OCI-LY7 (cell line): ENCODE measurements around the gene MAP3K1. TPM values are rescaled to one million over a fixed set of nuclear protein-coding genes. Genes with fewer than 3 reads are reported as not detected.

Source experiments
- BruUV-seq: library from RNA; stranded (reverse); fragments of 400-500 nt; replicated peaks from 2 replicates; lab custom pipeline; 2021; lab: Mats Ljungman, UMichigan
- CTCF ChIA-PET: fragments of 300-600 bp; sonication (Branson Sonifier 250); formaldehyde crosslinking; loops from one replicate; lab custom pipeline; 2022; ENCODE audit warnings: antibody characterized with exemption; ENCODE audit not compliant: unreplicated experiment; lab: Charles Lee
- POLR2A ChIA-PET: fragments of 300-600 bp; sonication (Branson Sonifier 250); formaldehyde crosslinking; loops from one replicate; lab custom pipeline; 2022; ENCODE audit warnings: antibody characterized with exemption; lab: Charles Lee
- DNase-seq: peaks from one replicate; pipeline ENCODE4 v3.0.0-alpha.2; 2015; ENCODE audit warnings: low spot score
- H2AFZ ChIP-seq: fragments of 200-600 bp; sonication (generic), shearing (Covaris generic); 2 replicates; pipeline ENCODE4 v1.6.1; 2014; ENCODE audit warnings: mild to moderate bottlenecking, antibody characterized with exemption, low read length, moderate library complexity
- H3K27ac ChIP-seq: fragments of 200-600 bp; sonication (generic); 2 replicates; pipeline ENCODE4 v1.5.1; 2014; ENCODE audit warnings: mixed run types, low read depth, mild to moderate bottlenecking, moderate library complexity, low read length, inconsistent platforms; ENCODE audit not compliant: poor library complexity, severe bottlenecking
- H3K36me3 ChIP-seq: fragments of 200-600 bp; sonication (generic); 2 replicates; pipeline ENCODE4 v1.6.1; 2014; ENCODE audit warnings: mild to moderate bottlenecking, antibody characterized with exemption, low read length, moderate library complexity, mixed read lengths; ENCODE audit not compliant: insufficient read depth
- H3K4me1 ChIP-seq: fragments of 200-600 bp; sonication (generic); 2 replicates; pipeline ENCODE4 v1.5.1; 2014; ENCODE audit warnings: mild to moderate bottlenecking, low read length; ENCODE audit not compliant: insufficient read depth, poor library complexity, severe bottlenecking
- H3K4me2 ChIP-seq: fragments of 200-600 bp; sonication (generic); 2 replicates; pipeline ENCODE4 v1.6.1; 2014; ENCODE audit warnings: mild to moderate bottlenecking, low read length
- H3K4me3 ChIP-seq: fragments of 200-600 bp; sonication (generic); 2 replicates; pipeline ENCODE4 v1.5.1; 2014; ENCODE audit warnings: mild to moderate bottlenecking, low read depth, low read length; ENCODE audit not compliant: poor library complexity, severe bottlenecking
- H3K79me2 ChIP-seq: fragments of 200-600 bp; sonication (generic); 2 replicates; pipeline ENCODE4 v1.6.1; 2016; ENCODE audit warnings: low read depth, mild to moderate bottlenecking, low read length, moderate library complexity, mixed read lengths; ENCODE audit not compliant: insufficient read depth
- H3K9me2 ChIP-seq: fragments of 200-600 bp; sonication (generic); 2 replicates; pipeline ENCODE4 v1.6.1; 2016; ENCODE audit warnings: mild to moderate bottlenecking, low read length, mixed read lengths; ENCODE audit not compliant: insufficient read depth
- H3K9me3 ChIP-seq: fragments of 200-600 bp; sonication (generic); 2 replicates; pipeline ENCODE4 v1.6.1; 2014; ENCODE audit warnings: mild to moderate bottlenecking, mixed run types, low read length, mixed read lengths
- H4K20me1 ChIP-seq: fragments of 200-600 bp; sonication (generic); 2 replicates; pipeline ENCODE4 v1.6.1; 2014; ENCODE audit warnings: mild to moderate bottlenecking, antibody characterized with exemption, low read length, moderate library complexity, mixed read lengths; ENCODE audit not compliant: insufficient read depth
- EZH2phosphoT487 ChIP-seq: fragments of 200-600 bp; sonication (generic); IDR thresholded peaks from 2 replicates; pipeline ENCODE4 v1.6.1; 2018; ENCODE audit warnings: low read depth, borderline replicate concordance, mild to moderate bottlenecking, mixed run types, antibody characterized with exemption, low read length, moderate library complexity, mixed read lengths
- intact Hi-C: fragments of 100-400 bp; cut with micrococcal nuclease; formaldehyde crosslinking; loops from one replicate; pipeline ENCODE4 v1.10.0; 2022; ENCODE audit not compliant: unreplicated experiment
- total RNA-seq, 2 experiments: library from RNA; depleted of rRNA in 1 of 2; stranded (reverse); fragments of >200 nt in 1 of 2; shearing (Covaris generic) in 1 of 2; gene quantifications; 2 replicates each; pipeline ENCODE4 v1.2.3, GENCODE V29; 2014 to 2022
- TF ChIP-seq, protein P1 (sequence below): fragments of 200-600 bp; sonication (generic); conservative IDR thresholded peaks from 2 replicates; pipeline ENCODE4 v1.5.1; 2014; ENCODE audit warnings: mild to moderate bottlenecking, antibody characterized with exemption, low read length, moderate library complexity, mixed read lengths

Gene MAP3K1
- total RNA-seq, 2 experiments from 2014 or later = 29.4 to 29.9 TPM

DNA sequence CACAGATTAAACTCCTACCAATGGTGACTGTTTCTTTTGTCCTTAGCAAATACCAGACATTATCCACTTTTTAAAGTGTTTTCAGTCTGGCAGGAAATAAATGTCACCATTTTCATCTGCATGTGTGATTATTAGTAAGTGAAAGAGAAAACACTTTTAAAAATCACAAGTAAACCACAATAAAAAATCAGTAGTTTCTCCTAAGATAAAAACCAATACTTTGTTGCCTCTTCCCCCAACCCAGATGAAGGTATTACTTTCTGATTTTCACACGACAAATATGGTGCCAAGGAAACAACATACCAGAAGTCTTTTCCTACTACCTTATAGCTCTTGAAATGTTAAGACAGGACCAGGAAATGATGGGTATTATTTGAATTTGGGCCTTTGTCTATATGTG, 11.5 kb upstream of the MAP3K1 start:
- no peaks in the 10 kb centered on the region for H3K79me2 ChIP-seq
- no TSS peak for BruUV-seq
- H4K20me1 ChIP-seq = no peaks in the 10 kb centered on the region
- ChIA-PET CTCF (no interaction called here), POLR2A (interaction anchor here (0.6 to 1.9 kb wide), 3 partner anchors 24 to 214 kb away, joined by 3 to 7 read pairs (median 3); no protein-coding TSS in a partner anchor)
- intact Hi-C loops = no loop called here
- no peak for TF ChIP-seq EZH2phosphoT487
- TF ChIP-seq, protein P1, sequence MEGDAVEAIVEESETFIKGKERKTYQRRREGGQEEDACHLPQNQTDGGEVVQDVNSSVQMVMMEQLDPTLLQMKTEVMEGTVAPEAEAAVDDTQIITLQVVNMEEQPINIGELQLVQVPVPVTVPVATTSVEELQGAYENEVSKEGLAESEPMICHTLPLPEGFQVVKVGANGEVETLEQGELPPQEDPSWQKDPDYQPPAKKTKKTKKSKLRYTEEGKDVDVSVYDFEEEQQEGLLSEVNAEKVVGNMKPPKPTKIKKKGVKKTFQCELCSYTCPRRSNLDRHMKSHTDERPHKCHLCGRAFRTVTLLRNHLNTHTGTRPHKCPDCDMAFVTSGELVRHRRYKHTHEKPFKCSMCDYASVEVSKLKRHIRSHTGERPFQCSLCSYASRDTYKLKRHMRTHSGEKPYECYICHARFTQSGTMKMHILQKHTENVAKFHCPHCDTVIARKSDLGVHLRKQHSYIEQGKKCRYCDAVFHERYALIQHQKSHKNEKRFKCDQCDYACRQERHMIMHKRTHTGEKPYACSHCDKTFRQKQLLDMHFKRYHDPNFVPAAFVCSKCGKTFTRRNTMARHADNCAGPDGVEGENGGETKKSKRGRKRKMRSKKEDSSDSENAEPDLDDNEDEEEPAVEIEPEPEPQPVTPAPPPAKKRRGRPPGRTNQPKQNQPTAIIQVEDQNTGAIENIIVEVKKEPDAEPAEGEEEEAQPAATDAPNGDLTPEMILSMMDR = no peak
- no peak overlapping the region for H2AFZ ChIP-seq
- no peak overlapping the region for H3K27ac ChIP-seq
- no peak overlapping the region for H3K4me2 ChIP-seq
- H3K9me3 ChIP-seq = no peaks in the 10 kb centered on the region
- H3K9me2 ChIP-seq = no peaks in the 10 kb centered on the region
- no peaks in the 10 kb centered on the region for H3K36me3 ChIP-seq
- no peak overlapping the region for H3K4me3 ChIP-seq
- DNase-seq = no peak
- no peaks in the 10 kb centered on the region for H3K4me1 ChIP-seq

DNA sequence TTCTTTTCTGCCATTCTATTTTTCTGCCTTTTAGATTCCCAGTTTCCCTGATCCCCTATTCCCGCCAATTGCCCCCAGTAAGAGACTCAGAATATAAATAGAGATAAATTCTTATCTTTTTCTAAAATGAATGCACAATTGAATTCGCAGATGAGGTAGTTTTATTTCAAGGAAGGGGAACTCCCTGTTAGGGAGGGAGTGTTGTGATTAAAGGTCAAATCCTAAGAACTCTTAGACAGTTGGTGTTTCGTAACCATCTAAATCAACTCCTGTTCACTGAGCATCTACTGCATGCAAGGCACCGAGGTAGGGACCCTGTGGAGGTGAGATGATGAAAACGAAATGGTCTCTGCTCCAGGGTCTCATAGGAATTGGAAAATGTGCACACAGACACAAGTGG, 7.7 kb upstream of the MAP3K1 start:
- H2AFZ ChIP-seq = no peak overlapping the region
- no peak overlapping the region for H3K4me3 ChIP-seq
- DNase-seq = no peak
- H3K9me2 ChIP-seq = no peaks in the 10 kb centered on the region
- no peak overlapping the region for H3K27ac ChIP-seq
- intact Hi-C loops = no loop called here
- H3K4me2 ChIP-seq = no peak overlapping the region
- BruUV-seq = no TSS peak
- TF ChIP-seq, protein P1 = no peak
- no peak for TF ChIP-seq EZH2phosphoT487
- no peaks in the 10 kb centered on the region for H3K9me3 ChIP-seq
- no peaks in the 10 kb centered on the region for H3K36me3 ChIP-seq
- CTCF ChIA-PET = no interaction called here
- H4K20me1 ChIP-seq = no peaks in the 10 kb centered on the region
- H3K4me1 ChIP-seq = peaks cover 15% of the 10 kb centered on the region
- H3K79me2 ChIP-seq = no peaks in the 10 kb centered on the region
- POLR2A ChIA-PET = no interaction called here

DNA sequence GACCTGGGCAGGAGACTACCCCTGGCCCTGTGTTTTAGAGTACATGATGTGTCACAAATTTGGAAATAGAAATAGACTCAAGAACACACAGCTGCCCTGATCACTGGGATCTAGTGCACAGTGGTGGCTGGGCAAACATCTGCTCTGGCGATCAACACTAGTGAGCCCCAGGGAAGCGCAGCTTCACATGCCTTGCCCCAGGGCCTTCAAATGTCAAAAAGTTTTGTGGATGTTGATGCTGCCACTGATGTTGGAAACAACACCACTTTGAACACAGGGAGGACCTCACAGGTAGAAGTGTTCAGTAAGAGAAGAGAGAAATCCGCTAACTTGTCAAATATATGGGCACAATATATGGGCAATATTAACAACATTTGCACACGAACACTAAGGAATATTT, 7.1 kb upstream of the MAP3K1 start:
- H3K9me2 ChIP-seq = no peaks in the 10 kb centered on the region

More for the DNA sequence above, 7.1 kb upstream of the MAP3K1 start:
- peaks cover 20% of the 10 kb centered on the region for H3K4me1 ChIP-seq
- no peaks in the 10 kb centered on the region for H4K20me1 ChIP-seq
- H2AFZ ChIP-seq = no peak overlapping the region
- no TSS peak for BruUV-seq
- H3K36me3 ChIP-seq = no peaks in the 10 kb centered on the region
- H3K4me3 ChIP-seq = no peak overlapping the region
- no peak overlapping the region for H3K27ac ChIP-seq
- POLR2A ChIA-PET = no interaction called here
- H3K9me3 ChIP-seq = no peaks in the 10 kb centered on the region
- CTCF ChIA-PET = no interaction called here
- TF ChIP-seq, protein P1 = no peak
- no peak for TF ChIP-seq EZH2phosphoT487
- no peaks in the 10 kb centered on the region for H3K79me2 ChIP-seq
- DNase-seq = no peak
- H3K4me2 ChIP-seq = no peak overlapping the region
- intact Hi-C loops = no loop called here
